CD4-positive, CD25-positive, alpha-beta regulatory T cell (primary cell): ENCODE data around the gene CCDC92B. TPM values are rescaled to one million over a fixed set of nuclear protein-coding genes. Genes with fewer than 3 reads are reported as not detected.
"Not testable (repeated sequence)": the region's sequence is repeated elsewhere in the genome, so short reads cannot be mapped to it uniquely, and the experiment has no call there.

Experiments used
- ATAC-seq, 2 donors: fragments of 150-1000 bp; cut with Tn5 transposase; one replicate each; pipeline ENCODE4 v1.10.0; 2021; ENCODE audit warnings: low read depth in 2 of 2, moderate number of reproducible peaks in 2 of 2, moderate library complexity in 1 of 2
- DNase-seq, 3 donors: peaks; one replicate each; pipeline versions ENCODE4 v3.0.0 to v3.0.0-alpha.2; 2012 to 2022; ENCODE audit warnings: mixed read lengths in 1 of 3
- H3K27ac ChIP-seq: one replicate; pipeline ENCODE4 v1.7.0; 2013; ENCODE audit warnings: mild to moderate bottlenecking, low read length; ENCODE audit not compliant: insufficient read depth, poor library complexity, severe bottlenecking
- H3K27me3 ChIP-seq: one replicate; pipeline ENCODE4 v1.7.0; 2013; ENCODE audit warnings: low read length; ENCODE audit not compliant: control insufficient read depth, insufficient read depth
- H3K36me3 ChIP-seq: one replicate; pipeline ENCODE4 v1.7.0; 2013; ENCODE audit warnings: mild to moderate bottlenecking, low read length, moderate library complexity; ENCODE audit not compliant: control insufficient read depth, insufficient read depth
- H3K4me1 ChIP-seq: 2 replicates; pipeline ENCODE4 v1.7.0; 2013; ENCODE audit warnings: mild to moderate bottlenecking, low read length; ENCODE audit not compliant: insufficient read depth, control insufficient read depth, poor library complexity, severe bottlenecking
- H3K4me3 ChIP-seq: one replicate; pipeline ENCODE4 v1.7.0; 2013; ENCODE audit warnings: low read depth, mild to moderate bottlenecking, low read length, moderate library complexity
- H3K9me3 ChIP-seq, 2 experiments: 1 replicate in 1 of 2; 2 replicates in 1 of 2; pipeline ENCODE4 v1.7.0; 2013; ENCODE audit warnings: low read length in 2 of 2, mild to moderate bottlenecking in 1 of 2, moderate library complexity in 1 of 2; ENCODE audit not compliant: control insufficient read depth in 2 of 2
- H3K27ac Mint-ChIP-seq, 3 donors: one replicate each; pipeline ENCODE4 v1.8.0; 2020 to 2022; ENCODE audit warnings: mild to moderate bottlenecking in 3 of 3, mixed read lengths in 3 of 3, moderate library complexity in 2 of 3
- H3K27me3 Mint-ChIP-seq: one replicate; pipeline ENCODE4 v1.8.0; 2022; ENCODE audit warnings: mild to moderate bottlenecking, mixed read lengths
- H3K36me3 Mint-ChIP-seq: one replicate; pipeline ENCODE4 v1.8.0; 2020; ENCODE audit warnings: mixed read lengths
- H3K4me1 Mint-ChIP-seq, 4 donors: one replicate each; pipeline ENCODE4 v1.8.0; 2020 to 2022; ENCODE audit warnings: mixed read lengths in 4 of 4, mild to moderate bottlenecking in 1 of 4
- H3K4me3 Mint-ChIP-seq, 4 donors: one replicate each; pipeline ENCODE4 v1.8.0; 2020 to 2022; ENCODE audit warnings: mild to moderate bottlenecking in 4 of 4, mixed read lengths in 4 of 4, moderate library complexity in 3 of 4
- H3K9me3 Mint-ChIP-seq, 7 donors: one replicate each; pipeline ENCODE4 v1.8.0; 2020 to 2022; ENCODE audit warnings: mixed read lengths in 7 of 7, mild to moderate bottlenecking in 3 of 7, moderate library complexity in 2 of 7
- polyA plus RNA-seq, 4 donors: library from polyadenylated mRNA; unstranded; fragments of 300-500 nt; fragmentation: Illumina TruSeq; gene quantifications; one replicate each; pipeline ENCODE4 v1.2.3, GENCODE V29; 2021
- total RNA-seq: library from RNA; stranded (reverse); gene quantifications from one replicate; pipeline ENCODE4 v1.2.3, GENCODE V29; 2022

Gene CCDC92B
- total and polyA plus RNA-seq, 5 donors from 2014 or later = 0.12 TPM; not detected in 4

DNA sequence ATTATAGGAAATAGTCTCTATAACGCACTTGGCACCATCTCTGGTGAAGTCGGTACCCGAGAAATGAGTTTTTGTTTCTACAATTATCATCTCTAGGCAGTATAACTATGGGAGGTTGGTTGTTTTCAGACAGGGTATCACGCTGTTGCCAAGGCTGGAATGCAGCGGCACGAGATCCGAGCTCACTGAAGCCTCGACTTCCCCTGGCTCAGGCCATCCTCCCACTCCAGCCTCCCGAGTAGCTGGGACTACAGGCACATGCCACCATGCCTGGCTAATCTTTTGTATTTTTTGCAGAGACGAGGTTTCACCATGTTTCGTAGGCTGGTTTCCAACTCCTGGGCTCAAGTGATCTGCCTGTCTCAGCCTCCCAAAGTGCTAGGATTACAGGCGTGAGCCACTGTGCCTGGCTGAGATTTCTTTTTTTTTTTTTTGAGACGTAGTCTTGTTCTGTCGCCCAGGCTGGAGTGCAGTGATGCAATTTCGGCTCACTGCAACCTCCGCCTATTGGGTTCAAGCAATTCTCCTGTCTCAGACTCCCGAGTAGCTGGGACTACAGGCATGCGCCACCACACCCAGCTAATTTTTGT lies 50.1 kb downstream of the CCDC92B start:
- not testable (repeated sequence) for H3K4me1 Mint-ChIP-seq, H3K4me1 ChIP-seq, H3K9me3 ChIP-seq, H3K27me3 ChIP-seq, ATAC-seq, H3K4me3 Mint-ChIP-seq, DNase-seq, H3K36me3 Mint-ChIP-seq, H3K27ac ChIP-seq, H3K4me3 ChIP-seq, H3K27ac Mint-ChIP-seq, H3K9me3 Mint-ChIP-seq, H3K27me3 Mint-ChIP-seq
- H3K36me3 ChIP-seq = peaks cover 22% of the 10 kb centered on the region

DNA sequence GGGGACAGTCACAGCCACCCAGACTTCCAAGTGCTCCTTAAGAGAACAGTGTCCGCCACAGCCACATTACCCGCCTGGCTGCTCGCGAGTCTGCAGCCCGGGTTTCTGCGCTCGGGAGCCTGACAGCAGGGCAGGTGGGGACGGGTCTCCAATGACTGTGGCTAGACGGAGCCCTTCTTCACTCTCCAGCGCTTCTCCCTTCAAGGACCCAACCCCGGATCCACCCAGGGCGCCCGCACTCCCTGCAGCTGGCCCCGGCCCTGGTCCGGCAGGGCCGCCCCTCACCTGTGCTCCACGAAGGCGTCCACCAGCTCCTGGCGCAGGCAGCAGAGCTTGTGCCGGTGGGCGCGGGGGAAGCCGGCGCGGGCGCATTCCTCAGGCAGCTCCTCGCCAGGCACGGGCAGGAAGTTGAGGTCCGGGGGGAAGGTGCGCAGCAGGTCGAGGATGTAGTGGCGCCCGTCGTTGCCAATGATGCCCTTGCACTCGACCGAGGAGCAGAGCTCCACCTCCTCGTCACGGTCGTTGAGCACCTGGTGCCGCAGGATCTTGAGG lies 51.8 kb downstream of the CCDC92B start:
- DNase-seq (no peak), ATAC-seq (no peak)
- no peak overlapping the region for H3K27ac ChIP-seq
- no peak overlapping the region for H3K27ac Mint-ChIP-seq
- no peaks in the 10 kb centered on the region for H3K9me3 ChIP-seq
- peaks cover 21% of the 10 kb centered on the region for H3K36me3 ChIP-seq
- H3K4me1 ChIP-seq = no peaks in the 10 kb centered on the region
- H3K27me3 Mint-ChIP-seq = no peaks in the 10 kb centered on the region
- no peaks in the 10 kb centered on the region for H3K9me3 Mint-ChIP-seq
- H3K36me3 Mint-ChIP-seq = no peaks in the 10 kb centered on the region
- no peaks in the 10 kb centered on the region for H3K4me1 Mint-ChIP-seq
- H3K4me3 Mint-ChIP-seq = no peak overlapping the region
- H3K27me3 ChIP-seq = no peaks in the 10 kb centered on the region
- H3K4me3 ChIP-seq = no peak overlapping the region

DNA sequence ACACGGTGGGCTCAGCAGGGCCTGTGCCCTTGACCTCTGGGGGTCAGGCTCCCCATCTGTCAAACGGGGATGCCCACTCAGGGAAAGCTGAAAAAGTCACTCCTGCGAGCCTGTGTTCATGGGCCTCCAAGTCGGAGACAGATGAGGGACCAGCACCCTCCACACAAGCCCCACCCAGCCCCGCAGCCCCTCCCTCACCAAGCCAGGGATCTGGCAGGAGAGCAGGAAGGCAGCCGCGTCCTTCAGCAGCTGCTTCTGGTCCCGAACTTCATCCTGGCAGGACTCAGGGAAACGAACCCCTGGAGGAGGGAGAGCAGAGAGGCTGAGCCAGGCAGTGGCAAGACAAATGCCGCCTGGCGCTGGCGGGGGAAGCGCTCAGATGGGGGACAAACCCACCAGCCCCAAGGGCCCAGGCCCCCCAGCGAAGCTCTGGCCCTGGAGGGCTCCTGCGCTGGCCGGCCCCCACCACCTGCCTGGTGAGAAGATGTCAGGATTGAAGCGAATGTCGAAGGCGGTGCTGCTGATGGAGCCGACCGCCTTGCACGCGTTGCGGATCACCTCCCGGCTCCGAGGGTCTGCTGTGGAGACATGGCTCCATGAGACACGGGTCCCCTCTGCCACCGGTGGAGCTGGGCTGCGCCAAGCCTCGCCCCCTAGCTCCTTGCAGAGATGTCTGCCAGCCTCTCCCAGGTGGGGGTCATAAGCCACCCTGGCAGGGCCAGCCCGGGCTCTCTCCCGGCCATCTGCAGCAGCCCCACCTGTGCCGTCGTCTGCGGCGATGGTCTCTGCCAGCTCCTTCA lies 53.3 kb downstream of the CCDC92B start:
- no peaks in the 10 kb centered on the region for H3K9me3 ChIP-seq
- DNase-seq = no peak
- H3K36me3 ChIP-seq = peaks cover 19% of the 10 kb centered on the region
- H3K4me3 ChIP-seq = no peak overlapping the region
- no peaks in the 10 kb centered on the region for H3K27me3 Mint-ChIP-seq
- no peaks in the 10 kb centered on the region for H3K9me3 Mint-ChIP-seq
- ATAC-seq = no peak
- no peak overlapping the region for H3K27ac Mint-ChIP-seq
- H3K36me3 Mint-ChIP-seq = no peaks in the 10 kb centered on the region
- H3K27ac ChIP-seq = no peak overlapping the region
- no peaks in the 10 kb centered on the region for H3K4me1 Mint-ChIP-seq
- no peaks in the 10 kb centered on the region for H3K27me3 ChIP-seq
- H3K4me1 ChIP-seq = no peaks in the 10 kb centered on the region
- H3K4me3 Mint-ChIP-seq = no peak overlapping the region

DNA sequence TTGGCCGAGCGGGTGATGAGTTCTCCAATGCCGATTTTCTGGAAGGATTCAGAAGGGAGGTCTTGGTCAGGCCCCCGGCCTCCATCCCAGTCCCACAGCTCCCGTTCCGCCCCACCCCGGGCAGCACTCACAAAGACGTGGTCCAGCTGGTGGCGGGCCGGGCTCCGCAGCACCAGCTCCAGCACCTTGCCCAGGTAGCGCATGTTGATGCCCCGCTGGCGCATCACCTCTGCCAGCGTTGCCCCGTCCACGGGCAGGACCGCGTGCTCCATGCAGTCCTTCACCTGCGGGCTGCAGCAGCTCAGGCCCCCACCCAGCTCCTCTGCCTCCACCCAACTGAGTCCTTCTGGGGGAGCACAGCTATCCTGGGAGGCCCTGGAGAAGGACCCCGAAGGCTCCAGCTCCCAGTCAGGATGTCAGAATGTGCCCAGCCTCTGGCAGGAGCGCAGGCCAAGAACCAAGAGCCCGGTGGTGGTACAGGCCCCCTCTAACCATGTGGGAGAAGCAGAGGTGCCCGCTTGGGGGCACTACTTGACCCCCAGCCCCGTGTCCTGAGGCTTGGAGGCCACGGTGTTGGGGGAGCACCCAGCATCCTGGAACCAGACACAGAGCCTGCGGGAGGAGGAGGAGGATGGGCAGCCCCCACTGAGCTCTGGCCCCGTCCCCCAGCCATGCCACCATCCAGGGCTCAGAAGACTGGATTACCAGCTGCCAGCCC lies 54.0 kb downstream of the CCDC92B start:
- Mint-ChIP-seq H3K36me3 (no peaks in the 10 kb centered on the region), H3K27ac (peak overlapping the region in 1 of 3 donors; percentile 74), H3K4me3 (no peak overlapping the region), H3K4me1 (no peaks in the 10 kb centered on the region), H3K27me3 (no peaks in the 10 kb centered on the region), H3K9me3 (no peaks in the 10 kb centered on the region)
- no peak overlapping the region for H3K27ac ChIP-seq
- no peaks in the 10 kb centered on the region for H3K9me3 ChIP-seq
- ATAC-seq = no peak
- H3K36me3 ChIP-seq = peaks cover 14% of the 10 kb centered on the region
- no peak for DNase-seq
- H3K4me1 ChIP-seq = no peaks in the 10 kb centered on the region
- no peaks in the 10 kb centered on the region for H3K27me3 ChIP-seq
- H3K4me3 ChIP-seq = no peak overlapping the region

DNA sequence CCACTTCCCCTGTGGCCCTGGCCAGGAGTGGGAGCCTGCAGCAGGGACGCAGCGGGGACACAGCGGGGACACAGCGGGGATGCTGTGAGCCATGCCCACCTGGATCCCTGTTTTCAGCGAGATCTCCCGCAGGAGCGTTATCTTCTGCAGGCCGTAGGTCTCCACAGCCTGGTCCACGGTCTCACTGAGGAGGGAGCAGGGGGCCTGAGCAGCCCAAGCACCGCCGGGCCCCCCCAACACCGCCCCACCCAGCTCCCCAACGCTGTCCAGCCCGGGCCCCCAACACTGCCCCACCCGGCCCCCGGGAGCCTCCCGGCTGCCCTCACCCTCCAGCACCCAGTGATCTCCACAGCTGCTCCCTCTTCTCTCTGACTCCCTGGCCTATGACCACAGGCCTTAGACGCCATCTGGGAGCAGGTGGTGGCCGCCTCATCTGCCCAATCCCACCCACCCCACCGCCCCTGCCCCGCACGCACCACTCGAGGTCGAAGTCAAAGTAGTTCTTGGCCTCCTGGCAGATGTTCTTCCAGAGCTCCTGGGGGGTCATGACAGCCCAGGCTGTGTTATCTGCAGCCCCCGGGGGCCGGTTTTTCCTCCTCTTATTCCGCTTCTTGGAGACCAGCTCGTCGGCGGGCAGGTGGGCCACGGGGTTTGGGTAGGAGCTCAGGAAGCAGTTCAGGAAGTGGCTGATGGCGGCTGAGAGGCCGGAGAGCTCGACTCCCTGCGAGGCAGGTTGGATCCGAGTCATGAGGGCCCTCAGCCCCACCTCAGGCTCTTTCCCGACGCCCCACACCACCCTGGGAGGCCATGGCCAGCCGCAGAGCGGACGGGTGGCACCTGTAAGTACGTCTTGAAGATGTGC lies 54.8 kb downstream of the CCDC92B start:
- Histone ChIP-seq H3K4me3 (no peak overlapping the region), H3K4me1 (no peaks in the 10 kb centered on the region), H3K36me3 (peaks cover 10% of the 10 kb centered on the region), H3K27me3 (no peaks in the 10 kb centered on the region), H3K9me3 (no peaks in the 10 kb centered on the region), H3K27ac (no peak overlapping the region)
- Mint-ChIP-seq H3K4me3 (no peak overlapping the region), H3K4me1 (no peaks in the 10 kb centered on the region), H3K27me3 (no peaks in the 10 kb centered on the region), H3K9me3 (no peaks in the 10 kb centered on the region), H3K36me3 (no peaks in the 10 kb centered on the region), H3K27ac (no peak overlapping the region)
- no peak for ATAC-seq
- DNase-seq = no peak

DNA sequence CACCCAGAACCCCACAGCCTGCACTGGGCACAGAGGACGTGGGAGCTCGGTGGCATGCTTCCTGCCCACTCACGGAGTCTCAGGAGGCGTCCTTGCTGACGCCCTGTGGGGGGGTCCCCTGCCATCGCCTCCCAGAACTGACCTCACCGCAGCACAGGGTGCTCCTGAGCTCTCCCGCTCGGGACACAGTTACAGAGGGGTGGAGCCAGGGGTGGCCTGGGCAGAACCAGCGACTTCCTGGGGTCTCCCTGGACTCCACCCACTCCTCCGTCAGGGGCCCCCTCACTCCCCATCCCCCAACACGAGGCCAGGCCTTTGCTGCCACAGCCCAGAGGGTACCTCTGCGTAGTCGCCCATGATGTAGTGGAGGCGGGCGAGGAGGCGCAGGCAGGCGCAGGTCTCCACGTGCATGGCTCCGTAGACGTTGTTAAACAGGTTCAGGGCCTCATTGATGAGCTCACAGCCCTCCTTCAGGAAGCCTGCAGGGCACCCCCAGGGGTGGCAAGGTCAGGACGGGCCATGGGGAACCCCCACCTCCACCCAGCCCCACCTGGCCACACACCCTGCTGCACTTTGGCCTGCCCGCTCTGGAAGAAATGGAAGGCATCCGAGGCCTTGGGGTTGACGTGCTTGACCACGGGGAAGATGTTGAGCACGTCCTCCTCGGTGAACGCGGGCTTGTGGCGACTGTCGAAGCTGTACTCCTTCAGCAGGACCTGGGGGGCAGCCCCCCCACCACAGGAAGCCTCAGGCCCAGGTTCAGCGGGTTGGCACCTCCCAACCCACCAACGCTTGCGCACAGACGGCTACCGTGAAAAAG lies 55.7 kb downstream of the CCDC92B start:
- H3K4me3 Mint-ChIP-seq = no peak overlapping the region

More for the DNA sequence above, 55.7 kb downstream of the CCDC92B start:
- ATAC-seq (peak in 1 of 2 donors; percentile 18), DNase-seq (no peak)
- no peaks in the 10 kb centered on the region for H3K27me3 ChIP-seq
- H3K36me3 ChIP-seq = peaks cover 10% of the 10 kb centered on the region
- no peak overlapping the region for H3K27ac ChIP-seq
- H3K4me1 ChIP-seq = no peaks in the 10 kb centered on the region
- no peak overlapping the region for H3K4me3 ChIP-seq
- Mint-ChIP-seq H3K9me3 (peaks cover 0 to 1% (median 0%) of the 10 kb centered on the region in 7 donors), H3K4me1 (peaks cover 0 to 3% (median 0%) of the 10 kb centered on the region in 4 donors), H3K27me3 (no peaks in the 10 kb centered on the region), H3K36me3 (no peaks in the 10 kb centered on the region), H3K27ac (no peak overlapping the region)
- no peaks in the 10 kb centered on the region for H3K9me3 ChIP-seq
